GM06990 (cell line): ENCODE measurements around the gene WNT4.

Source experiments
- DNase-seq: peaks from one replicate; pipeline ENCODE4 v3.0.0-alpha.2; 2011; ENCODE audit not compliant: insufficient read length; ENCODE audit errors: extremely low read depth
- H3K27me3 ChIP-seq: replicated peaks from 2 replicates; pipeline ENCODE4 v1.6.0; 2011; ENCODE audit warnings: low read length; ENCODE audit not compliant: control insufficient read depth, insufficient read depth
- H3K36me3 ChIP-seq: 2 replicates; pipeline ENCODE4 v1.5.1; 2011; ENCODE audit warnings: low read length; ENCODE audit not compliant: control insufficient read depth, insufficient read depth
- H3K4me3 ChIP-seq: replicated peaks from 2 replicates; pipeline ENCODE4 v1.5.1; 2011; ENCODE audit warnings: low read depth, mild to moderate bottlenecking, control low read depth, low read length
- CTCF ChIP-seq: IDR thresholded peaks from 2 replicates; pipeline ENCODE4 v1.5.1; 2011; ENCODE audit warnings: low read length, control low read depth, mild to moderate bottlenecking, inconsistent platforms; ENCODE audit not compliant: insufficient read depth, poor library complexity, severe bottlenecking

The WNT4 gene

DNA sequence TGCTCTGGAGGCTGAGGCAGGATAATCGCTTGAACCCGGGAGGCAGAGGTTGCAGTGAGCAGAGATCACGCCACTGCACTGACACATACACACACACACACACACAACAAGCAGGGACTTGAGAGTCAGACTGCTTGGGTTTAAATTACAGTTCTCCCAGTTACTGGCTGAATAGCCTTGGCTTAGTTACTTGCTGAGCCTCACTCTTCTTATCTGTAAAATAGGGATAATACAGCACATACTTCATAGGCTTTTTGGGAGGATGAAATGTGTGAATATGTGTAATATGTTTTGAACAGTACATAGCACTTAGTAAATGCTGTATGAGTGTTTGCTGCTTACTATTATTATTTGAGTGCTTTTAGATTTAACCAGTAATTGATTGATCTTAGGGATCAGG lies 66.6 kb downstream of the WNT4 start:
- Histone ChIP-seq H3K4me3 (no peak overlapping the region), H3K27me3 (no peaks in the 10 kb centered on the region), H3K36me3 (no peaks in the 10 kb centered on the region; the same call in 1 of the 2 replicates)
- DNase-seq, result no peak
- no peak for TF ChIP-seq CTCF

DNA sequence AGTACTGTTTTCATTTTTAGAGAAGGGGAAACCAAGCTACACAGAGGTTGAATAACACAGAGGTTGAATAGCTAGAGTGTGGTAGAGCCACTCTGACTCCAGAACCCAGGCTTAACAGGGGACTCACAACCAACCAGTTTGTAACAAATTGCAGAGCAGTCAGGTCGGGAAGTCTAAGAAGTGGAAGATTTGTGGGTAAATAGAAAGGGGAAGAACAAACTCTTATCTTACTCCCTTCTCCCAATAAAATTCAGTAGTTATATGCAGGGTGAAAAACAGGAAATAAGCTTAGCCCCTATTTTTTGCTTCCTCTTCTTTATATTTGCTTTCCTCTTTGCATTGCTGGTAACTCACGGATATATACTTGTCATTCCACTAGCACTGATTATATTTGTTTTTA lies 67.2 kb downstream of the WNT4 start:
- Histone ChIP-seq H3K4me3 (no peak overlapping the region), H3K27me3 (no peaks in the 10 kb centered on the region), H3K36me3 (no peaks in the 10 kb centered on the region; the same call in 1 of the 2 replicates)
- no peak for TF ChIP-seq CTCF
- DNase-seq, result no peak

DNA sequence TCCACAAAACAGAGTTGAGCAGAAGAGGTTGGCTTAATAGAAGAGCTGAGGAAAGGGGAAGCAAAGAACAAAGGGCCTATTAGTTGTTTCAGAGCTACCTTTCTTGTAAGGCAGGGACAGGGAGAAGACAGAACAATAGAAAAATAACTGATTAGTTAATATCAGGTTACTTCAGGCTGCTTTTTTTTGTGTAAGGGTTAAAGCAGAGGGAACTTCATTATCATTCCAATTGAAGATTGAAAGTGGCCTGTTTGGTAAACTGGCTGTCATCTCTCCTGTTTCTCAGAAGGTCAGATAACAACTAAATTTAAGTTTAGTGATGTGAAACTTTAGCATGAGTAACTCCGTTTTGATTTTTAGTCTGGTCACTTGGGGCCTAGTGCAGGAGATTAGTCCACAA lies 68.1 kb downstream of the WNT4 start:
- H3K4me3 ChIP-seq, result no peak overlapping the region
- TF ChIP-seq CTCF, result no peak

DNA sequence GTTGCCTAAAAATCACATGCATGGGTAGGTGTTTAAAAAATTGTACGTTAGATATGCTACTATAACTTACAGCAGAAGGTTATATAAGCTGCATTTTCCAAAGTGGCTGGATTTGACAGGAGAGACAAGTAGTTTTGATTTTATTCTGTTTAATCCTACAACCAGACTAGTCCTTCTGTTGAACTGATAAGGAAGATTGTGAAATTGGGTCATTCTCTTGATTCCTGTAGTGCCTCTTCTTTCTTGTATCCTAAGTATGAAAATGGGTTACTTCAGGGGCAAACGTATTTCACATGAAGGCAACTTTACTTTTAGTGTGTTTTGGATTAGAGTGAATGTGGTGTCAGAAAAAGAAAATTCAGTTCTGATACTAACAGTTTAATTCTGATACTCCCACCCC lies 71.4 kb downstream of the WNT4 start:
- Histone ChIP-seq H3K4me3 (no peak overlapping the region), H3K36me3 (no peaks in the 10 kb centered on the region; the same call in 1 of the 2 replicates), H3K27me3 (no peaks in the 10 kb centered on the region)
- TF ChIP-seq CTCF, result no peak
- DNase-seq, result no peak

More for the DNA sequence above, 68.1 kb downstream of the WNT4 start:
- Histone ChIP-seq H3K27me3 (no peaks in the 10 kb centered on the region), H3K36me3 (no peaks in the 10 kb centered on the region; the same call in 1 of the 2 replicates)
- DNase-seq, result no peak
